HG03139 (cell line): ENCODE measurements around the gene KIF13A.
"Not testable (repeated sequence)": the region's sequence is repeated elsewhere in the genome, so short reads cannot be mapped to it uniquely, and the experiment has no call there.

Source experiments
- ATAC-seq: cut with Tn5 transposase; IDR thresholded peaks from one replicate; pipeline ENCODE4 v1.9.1; 2021; ENCODE audit not compliant: unreplicated experiment

The KIF13A gene

GRCh38 chr6:17935188-17936149 lies 52.0 kb downstream of the KIF13A start:
- ATAC-seq, result no peak

GRCh38 chr6:17933716-17934115 lies 53.7 kb downstream of the KIF13A start:
- ATAC-seq, result no peak

- ATAC-seq, result no peak
These were observed 55.0 kb downstream of the KIF13A start for GRCh38 chr6:17932330-17932852.

- no peak for ATAC-seq
These were observed 56.2 kb downstream of the KIF13A start for GRCh38 chr6:17931227-17931626.

GRCh38 chr6:17930321-17930993 lies 57.0 kb downstream of the KIF13A start:
- ATAC-seq, result no peak

GRCh38 chr6:17928514-17929430 lies 58.7 kb downstream of the KIF13A start:
- no peak for ATAC-seq

DNA sequence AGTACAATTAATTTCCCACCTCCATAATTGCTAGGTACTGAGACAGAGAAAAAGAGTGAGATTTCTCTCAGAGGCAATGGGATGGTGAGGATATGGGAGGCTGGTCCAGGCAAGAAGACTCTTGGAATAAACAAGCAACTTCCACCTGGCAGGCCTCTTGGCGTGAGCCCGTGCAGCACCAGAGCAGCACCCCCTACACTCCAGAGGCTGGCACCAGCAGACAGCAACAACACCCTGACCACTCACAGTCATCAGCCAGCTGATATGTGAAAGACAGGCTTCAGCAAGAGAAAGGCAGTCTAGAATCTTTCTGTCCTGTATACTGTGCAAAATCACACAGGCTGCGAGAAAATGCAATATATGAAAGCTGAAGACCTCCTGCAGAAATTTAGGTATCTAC lies 59.7 kb downstream of the KIF13A start:
- no peak for ATAC-seq

- ATAC-seq, result no peak
These were observed 64.0 kb downstream of the KIF13A start for GRCh38 chr6:17923401-17923863.

- no peak for ATAC-seq
These were observed 66.0 kb downstream of the KIF13A start for GRCh38 chr6:17921454-17921853.

DNA sequence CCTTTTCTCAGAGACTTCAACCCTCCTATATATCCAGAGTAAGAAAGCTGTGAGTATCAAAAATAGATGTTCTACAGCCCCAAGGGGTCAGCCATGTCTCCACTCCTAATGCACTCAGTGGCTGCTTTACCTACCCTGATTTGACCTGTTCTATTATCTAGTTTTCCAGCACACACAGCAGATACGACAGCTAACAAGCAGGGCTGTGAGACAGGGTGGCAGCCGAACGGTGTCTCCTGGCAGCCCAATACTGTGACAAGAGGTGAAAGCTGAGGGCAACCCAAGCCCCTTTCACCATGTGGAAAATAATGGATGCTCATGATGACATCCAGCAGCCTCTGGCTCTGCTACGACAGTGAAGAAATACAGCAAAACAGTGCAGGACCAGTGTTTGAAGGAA lies 67.9 kb downstream of the KIF13A start:
- no peak for ATAC-seq

GRCh38 chr6:17917837-17918763 lies 69.3 kb downstream of the KIF13A start:
- ATAC-seq, result no peak

DNA sequence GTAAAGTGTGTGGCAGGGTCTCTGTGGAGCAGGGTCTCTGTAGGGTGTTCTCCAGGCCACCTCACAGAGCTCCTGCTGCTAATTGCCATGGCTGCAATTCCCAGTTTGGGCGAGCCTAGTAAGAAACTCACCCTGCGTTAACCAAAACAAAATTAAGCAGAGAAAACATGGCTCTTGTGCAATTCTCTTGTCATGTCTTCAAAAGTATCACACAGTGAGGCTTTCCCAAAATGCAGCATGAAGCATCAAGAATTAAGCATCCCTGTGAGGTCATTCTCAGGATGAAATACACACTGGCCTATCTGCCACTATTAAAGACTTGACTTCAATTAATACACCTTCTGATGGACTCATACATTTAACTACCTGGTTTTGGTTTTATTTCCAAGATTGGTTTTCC lies 72.8 kb downstream of the KIF13A start:
- ATAC-seq, result no peak

DNA sequence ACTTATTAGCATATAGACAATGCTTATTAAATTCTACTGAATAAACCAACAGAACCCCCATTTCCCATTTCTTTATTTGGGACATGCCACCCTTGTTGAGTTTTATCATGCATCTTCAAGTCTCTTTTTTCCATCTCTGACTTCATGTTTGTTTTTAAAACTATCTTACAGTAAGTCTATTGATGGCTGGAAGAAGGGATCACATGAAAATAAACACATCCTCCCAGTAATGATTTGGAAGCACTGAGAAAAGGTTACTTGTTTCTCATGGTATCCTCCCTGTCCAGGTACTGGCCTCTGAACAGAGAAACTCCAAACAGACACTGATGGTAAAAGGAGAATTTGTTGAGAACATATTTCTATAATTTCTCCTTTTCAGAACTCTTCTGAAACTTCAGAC lies 74.9 kb downstream of the KIF13A start:
- no peak for ATAC-seq

DNA sequence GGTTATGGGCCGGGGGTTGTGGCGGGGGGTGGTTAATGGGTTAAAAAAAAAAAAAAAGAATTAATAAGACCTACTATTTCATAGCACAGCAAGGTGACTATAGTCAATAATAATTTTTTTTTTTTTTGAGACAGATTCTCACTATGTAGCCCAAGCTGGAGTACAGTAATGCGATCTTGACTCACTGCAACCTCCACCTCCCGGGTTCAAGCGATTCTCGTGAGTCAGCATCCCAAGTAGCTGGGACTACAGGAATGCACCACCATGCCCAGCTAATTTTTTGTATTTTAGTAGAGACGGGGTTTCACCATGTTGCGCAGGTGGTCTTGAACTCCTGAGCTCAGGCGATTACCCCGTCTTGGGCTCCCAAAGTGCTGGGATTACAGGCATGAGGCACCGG lies 75.8 kb downstream of the KIF13A start:
- ATAC-seq, result not testable (repeated sequence)

DNA sequence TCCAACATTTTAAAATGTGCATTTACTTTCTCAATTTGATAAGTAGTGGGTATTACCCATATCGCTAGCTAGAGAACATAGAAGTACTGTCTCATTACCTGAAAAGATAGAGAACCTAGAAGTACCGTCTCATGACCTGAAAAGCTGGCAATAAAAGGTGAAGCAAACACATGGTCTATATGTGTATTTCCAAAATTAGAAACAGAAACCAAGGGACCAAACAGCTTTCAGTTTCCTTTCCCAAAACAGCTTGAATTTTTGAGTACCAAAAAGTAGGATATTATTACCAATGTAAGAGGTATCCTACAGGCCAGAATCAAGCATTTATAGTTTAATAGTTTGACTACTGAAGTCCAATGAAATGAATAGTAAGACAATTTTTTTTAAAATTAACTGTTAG lies 77.2 kb downstream of the KIF13A start:
- ATAC-seq, result no peak

DNA sequence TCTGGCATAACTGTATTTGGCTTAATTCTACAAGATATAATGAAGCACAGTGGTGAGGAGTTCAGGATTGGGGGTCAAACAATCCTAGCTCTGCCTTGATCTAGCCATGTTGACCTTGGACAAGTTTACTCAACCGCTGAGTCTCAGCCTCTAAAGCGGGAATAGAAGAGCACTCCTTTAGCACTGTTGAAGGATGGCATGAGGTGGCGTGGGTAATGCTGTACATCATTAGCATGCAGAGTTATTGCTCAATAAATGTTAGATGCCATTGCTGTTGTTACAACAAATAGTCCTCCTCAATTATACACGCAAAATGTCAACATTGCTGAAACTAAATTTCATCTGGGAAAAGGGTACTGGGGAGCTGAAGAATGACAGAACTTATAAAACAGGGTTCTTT lies 78.6 kb downstream of the KIF13A start:
- ATAC-seq, result no peak

GRCh38 chr6:17907406-17908229 lies 79.8 kb downstream of the KIF13A start:
- no peak for ATAC-seq

GRCh38 chr6:17905611-17906592 lies 81.5 kb downstream of the KIF13A start:
- no peak for ATAC-seq
